GM18520 (cell line): ENCODE results near the gene SETMAR.
"Not testable (repeated sequence)": the region's sequence is repeated elsewhere in the genome, so short reads cannot be mapped to it uniquely, and the experiment has no call there.

Experiments used
- ATAC-seq: cut with Tn5 transposase; IDR thresholded peaks from one replicate; pipeline ENCODE4 v1.9.1; 2021; ENCODE audit not compliant: unreplicated experiment

SETMAR gene

GRCh38 chr3:4303187-4304123 is at the start of gene SETMAR:
SETMAR (plus strand) TSS chr3:4303369; CDS start chr3:4303371, 2 bp downstream.
- ATAC-seq: peak; percentile 93

GRCh38 chr3:4261406-4261805 is 41.8 kb upstream of the SETMAR start:
- ATAC-seq: no peak

GRCh38 chr3:4264040-4264439 is 39.1 kb upstream of the SETMAR start:
- ATAC-seq: no peak

- peak; percentile 66 for ATAC-seq
These were observed 32.4 kb upstream of the SETMAR start for GRCh38 chr3:4270720-4271119.

- ATAC-seq: no peak
These were observed 31.3 kb upstream of the SETMAR start for GRCh38 chr3:4271834-4272233.

DNA sequence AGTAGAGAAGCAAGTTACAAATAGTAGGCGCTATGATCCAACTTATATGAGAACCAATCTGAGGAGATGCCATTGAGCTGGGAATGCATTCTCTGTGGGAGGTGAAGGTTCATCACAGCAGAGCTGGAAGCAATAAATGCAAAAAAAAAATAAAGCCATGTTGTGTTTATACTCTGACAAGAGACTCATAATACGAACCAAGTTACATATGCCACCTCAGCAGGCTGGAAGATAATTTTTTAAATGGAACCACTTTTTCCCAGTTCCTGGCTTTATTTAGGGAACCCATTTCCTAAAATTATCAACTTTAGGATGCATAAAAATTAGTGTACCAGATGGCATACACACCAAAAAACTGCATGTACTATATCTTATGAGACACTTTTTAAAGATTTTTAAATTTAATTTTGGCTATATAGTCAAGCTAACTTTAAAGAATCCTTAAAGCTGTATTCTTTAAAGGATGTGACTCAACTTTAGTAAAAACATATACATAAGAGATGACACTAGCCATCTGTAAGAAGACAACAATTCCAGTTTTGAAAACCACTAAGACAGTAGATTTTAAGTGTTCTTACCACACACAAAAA is 23.6 kb upstream of the SETMAR start:
- no peak for ATAC-seq

- ATAC-seq: no peak
These were observed 21.2 kb upstream of the SETMAR start for GRCh38 chr3:4281991-4282390.

DNA sequence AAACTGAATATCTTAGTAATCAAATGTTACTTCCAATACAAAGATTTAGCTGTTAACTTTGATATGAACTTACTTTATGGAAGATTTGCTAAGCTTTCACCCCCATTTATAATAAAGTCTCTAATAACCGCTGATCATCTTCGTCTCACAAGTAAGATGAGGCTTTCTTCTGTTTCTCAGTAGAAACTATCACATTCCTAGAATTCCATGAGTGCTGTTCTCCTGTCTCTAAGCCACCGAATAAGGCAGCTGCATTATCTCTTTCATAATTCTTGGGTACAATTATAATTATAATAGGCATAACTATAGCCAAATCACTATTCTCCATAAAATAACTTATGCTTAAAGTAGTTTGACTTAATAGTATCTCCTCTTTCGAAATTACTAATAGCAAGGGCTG is 18.3 kb upstream of the SETMAR start:
- ATAC-seq: no peak

- ATAC-seq: no peak
These were observed 14.1 kb upstream of the SETMAR start for GRCh38 chr3:4289044-4289443.

- no peak for ATAC-seq
These were observed 12.8 kb upstream of the SETMAR start for GRCh38 chr3:4290272-4290893.

- ATAC-seq: no peak
These were observed 10.9 kb upstream of the SETMAR start for GRCh38 chr3:4292301-4292700.

- ATAC-seq: no peak
These were observed 8.4 kb upstream of the SETMAR start for GRCh38 chr3:4294616-4295327.

- not testable (repeated sequence) for ATAC-seq
These were observed 6.7 kb upstream of the SETMAR start for GRCh38 chr3:4296454-4296853.

DNA sequence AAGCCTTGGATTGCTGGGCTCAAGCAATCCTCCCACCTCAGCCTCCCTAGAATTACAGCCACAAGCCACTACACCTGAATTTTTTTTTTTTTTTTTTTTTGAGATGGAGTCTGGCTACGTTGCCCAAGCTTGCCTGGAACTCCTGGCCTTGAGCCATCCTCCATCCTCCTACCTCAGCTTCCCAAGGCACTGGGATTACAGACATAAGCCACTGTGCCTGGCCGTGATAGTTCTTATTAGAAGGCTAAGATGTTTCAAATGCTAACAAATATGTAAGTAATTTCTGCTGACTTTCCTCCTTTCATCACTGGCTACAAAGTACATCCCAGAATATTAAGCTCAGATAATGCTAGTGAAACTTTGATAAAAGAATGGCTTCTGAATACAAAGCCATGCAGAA is 5.7 kb upstream of the SETMAR start:
- no peak for ATAC-seq

- ATAC-seq: no peak
These were observed 422 bp upstream of the SETMAR start for GRCh38 chr3:4302747-4303146.

DNA sequence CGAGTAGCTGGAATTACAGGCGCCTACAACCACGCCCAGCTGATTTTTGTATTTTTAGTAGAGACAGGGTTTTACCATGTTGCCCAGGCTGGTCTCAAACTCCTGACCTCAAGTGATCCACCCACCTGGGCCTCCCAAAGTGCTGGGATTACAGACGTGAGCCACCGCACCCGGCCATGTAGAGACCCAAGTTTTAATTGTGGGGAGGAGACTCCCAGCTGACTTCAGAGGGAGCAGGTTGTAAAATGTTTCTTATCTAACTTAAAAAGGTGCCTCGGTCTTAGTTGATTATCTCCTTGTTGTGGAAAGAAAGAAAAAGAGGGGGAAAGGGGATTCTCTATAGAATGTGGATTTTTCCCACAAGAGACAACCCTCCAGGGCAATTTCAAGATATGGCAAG is 2.0 kb downstream of the SETMAR start:
- not testable (repeated sequence) for ATAC-seq

GRCh38 chr3:4306091-4306490 is 2.9 kb downstream of the SETMAR start:
- no peak for ATAC-seq

- ATAC-seq: no peak
These were observed 3.7 kb downstream of the SETMAR start for GRCh38 chr3:4306860-4307259.

DNA sequence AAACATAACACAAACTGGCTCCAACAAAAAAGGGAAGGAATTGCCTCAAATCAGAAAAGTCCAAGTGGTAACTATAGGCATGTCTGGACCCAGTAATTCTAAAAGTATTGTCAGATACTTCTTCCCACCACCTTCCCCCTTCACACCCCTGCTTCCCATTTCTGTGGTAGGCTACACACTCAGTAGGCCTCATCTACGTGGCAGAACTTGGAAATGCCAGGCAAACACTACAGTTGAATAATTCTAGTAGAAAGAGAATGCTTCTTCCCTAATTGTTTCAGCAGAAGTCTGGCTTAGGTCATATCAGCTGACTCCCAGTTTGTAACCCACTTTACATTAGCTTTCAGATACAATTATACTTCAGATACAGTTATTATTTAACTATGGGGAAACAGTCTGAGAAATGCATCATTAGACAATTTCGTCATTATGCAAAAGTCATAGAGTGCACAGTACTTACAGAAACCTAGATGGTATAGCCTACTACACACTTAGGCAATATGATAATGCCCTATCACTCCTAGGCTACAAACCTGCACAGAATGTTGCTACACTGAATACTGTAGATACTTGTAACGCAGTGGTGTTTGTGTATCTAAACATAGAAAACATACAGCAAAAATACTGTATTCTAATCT is 6.4 kb downstream of the SETMAR start:
- no peak for ATAC-seq

- ATAC-seq: no peak
These were observed 7.8 kb downstream of the SETMAR start for GRCh38 chr3:4310971-4311370.

DNA sequence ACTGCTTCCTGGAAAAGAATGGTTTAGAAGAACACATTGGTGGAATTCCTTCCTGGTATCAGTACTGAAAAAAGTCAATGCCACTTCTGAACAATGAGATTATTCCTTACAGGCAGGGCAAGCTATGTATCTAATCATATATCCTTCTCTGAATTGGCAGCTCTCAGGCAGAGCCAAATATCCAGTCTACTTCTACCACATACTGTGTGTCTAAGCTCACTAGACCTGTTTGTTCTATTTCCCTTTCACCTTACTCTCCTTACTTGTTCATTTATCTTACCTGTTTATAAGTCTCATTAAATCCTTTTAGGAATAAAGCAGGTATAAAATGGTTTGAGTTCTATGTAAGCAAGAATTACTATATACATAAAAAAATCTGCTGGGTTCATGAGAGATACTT is 8.3 kb downstream of the SETMAR start:
- no peak for ATAC-seq
